NOMO-1 (cell line): ENCODE data around the gene PGM1.
A peak's percentile ranks its signal among the peaks of the same experiment; 100 is the strongest.

Experiments used
- DNase-seq, 2 experiments: peaks; one replicate each; lab custom pipeline; 2025; ENCODE audit not compliant: unreplicated experiment in 2 of 2; lab: John Stamatoyannopoulos, UW

PGM1 gene

DNA sequence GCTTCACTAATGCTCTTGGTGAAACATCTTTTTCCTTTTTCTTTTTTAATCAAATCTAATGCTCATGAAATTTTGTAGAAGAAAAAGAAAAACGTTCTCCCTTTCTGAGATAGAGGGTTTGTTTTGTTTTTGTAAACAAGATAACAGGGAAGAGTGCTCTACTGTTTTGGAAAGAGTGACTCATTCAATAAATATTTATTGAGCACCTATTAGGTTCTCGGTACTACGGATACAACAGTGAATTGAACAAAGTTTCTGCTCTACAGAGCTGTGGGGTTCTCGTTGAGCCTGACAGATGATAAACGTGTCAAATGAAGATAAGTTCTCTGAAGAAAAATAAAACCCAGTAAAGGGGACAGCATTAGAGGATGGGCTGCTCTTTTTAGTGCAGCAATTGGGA, 7.0 kb downstream of the PGM1 start:
- no peak for DNase-seq

DNA sequence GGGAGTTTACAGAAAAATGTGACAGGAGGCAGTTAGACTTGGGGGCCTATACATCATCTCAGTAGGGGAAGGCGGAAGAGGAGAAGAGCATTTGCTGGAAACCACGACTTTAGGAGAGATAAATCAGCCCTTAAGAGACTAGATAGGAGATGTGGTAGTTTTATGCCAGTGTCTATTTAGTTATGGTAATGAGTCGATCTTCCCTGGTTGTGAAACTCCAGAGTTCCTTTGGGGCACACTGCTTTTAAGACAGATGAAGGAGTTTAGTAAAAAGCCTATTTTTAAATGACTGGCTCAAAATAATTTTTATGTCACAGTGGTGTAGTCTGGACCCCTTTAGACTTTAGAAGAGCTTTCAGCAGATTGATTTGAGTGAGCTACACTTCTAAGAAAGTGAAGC, 7.8 kb downstream of the PGM1 start:
- no peak for DNase-seq

- DNase-seq: no peak
Observed at GRCh38 chr1:63601463-63601862, 8.3 kb downstream of the PGM1 start.

DNA sequence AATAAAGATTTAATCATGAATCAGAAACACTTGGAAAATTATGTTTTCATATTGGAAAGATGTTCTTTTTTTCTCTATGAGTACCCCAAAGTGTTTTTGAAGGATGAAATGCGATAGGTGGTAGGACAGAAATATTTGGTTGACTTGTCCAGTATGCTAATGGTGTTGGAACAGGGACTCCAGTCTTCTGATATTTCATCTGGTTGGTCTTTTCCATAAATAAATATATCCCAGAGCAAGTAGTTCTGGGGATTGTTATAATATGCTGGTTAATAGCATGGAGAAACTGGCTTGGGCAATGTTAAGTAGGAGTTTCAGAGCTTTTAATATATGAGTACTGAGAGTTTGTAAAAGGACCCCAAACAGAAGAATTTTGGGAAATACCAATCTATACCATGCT, 8.7 kb downstream of the PGM1 start:
- no peak for DNase-seq

DNA sequence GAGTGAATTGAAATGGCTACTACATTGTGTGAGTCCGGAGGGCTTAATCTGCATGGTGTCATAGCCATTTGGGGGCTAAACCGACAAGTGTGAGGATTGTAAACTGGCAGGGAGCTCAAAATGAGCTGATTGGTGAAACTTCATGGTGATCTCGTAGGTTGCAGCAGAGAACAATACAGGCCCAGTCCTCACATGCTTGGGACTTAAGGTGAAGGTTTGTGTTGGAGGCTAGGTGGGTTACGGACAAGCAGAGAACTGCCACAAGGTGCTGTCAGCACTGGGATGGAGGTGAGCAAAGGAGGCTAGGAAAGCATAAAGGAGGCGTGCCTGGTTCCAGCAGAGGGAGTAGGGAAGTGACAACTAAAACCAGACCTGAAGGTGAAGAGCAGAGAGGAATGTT, 9.4 kb downstream of the PGM1 start:
- no peak for DNase-seq

GRCh38 chr1:63603810-63604209, 10.6 kb downstream of the PGM1 start:
- DNase-seq: no peak

DNA sequence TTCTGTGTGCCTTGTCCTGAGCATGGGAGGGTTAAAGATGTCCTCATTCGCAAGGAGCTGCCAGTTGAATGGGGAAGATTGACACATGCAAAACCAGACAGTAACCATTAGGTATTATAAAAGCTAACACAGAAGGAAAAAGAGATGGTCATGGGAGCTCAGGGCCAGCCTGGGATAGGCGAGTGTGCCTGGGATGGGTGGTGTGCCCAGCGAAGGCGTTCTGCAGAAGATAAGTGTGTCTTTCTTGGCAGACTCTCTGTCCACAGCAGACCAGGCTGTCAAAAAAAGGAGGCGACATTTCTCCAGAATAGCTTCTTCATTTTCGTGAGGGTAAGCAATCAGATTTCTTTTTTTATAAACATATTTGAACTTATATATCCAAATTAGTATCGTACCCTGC, 14.1 kb downstream of the PGM1 start:
- no peak for DNase-seq

DNA sequence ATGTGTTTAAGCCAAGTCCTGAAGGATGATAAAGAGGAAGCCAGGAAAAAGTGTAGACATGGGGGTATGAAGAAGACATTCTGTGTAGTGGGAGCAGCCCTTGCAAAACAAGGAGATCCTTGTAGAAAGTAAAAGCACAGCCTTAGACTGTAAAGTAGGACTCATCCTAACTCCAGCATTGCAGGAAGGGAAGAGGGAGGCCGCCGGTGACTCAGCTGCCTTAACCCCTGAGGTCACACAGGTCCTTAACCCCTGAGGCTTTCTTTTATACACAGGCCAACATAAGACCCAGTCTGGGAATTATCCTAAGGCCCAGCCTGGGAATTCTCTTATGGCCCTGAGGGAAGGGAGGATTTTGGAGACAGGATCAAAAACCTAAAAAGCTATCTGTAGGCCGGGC, 18.0 kb downstream of the PGM1 start:
- no peak for DNase-seq

DNA sequence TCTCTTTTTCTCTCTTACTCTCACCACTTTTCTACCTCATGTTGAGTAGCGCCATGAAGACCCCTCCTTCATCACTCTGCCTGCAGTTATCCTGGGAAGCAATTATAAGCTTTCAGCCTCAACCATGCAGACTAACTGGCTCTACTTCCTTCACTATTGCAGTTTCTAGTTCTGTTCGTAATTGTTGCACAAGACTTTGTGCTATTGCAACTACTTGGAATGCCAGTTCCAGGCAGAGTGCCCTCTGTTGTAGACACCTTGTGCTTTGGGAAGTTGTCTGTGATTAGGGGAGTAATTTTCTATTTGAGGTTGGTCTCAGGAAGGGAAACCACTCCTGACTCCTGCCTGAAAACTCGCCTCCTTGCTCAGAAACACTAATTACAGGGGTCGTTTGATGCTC, 19.4 kb downstream of the PGM1 start:
- DNase-seq: peak in 1 of 2 experiments; percentile 8

DNA sequence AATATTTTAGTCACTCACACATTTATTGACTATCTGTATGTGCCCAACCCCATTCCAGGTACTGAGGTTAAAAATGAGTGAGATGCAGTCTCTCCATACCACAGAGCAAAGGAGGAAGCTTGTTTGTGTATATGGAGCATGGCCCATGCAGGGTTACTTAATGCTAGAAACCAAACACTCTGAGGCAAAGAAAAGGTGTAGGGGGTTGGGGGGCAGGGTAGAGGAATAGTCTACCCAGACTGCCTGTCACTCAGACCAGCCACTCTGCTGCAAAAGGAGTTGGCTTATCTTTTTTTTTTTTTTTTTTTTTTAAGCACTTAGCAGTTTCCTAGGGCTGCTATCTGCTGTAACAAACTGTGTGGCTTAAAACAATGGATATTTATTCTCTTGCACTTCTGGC, 19.8 kb downstream of the PGM1 start:
- no peak for DNase-seq

DNA sequence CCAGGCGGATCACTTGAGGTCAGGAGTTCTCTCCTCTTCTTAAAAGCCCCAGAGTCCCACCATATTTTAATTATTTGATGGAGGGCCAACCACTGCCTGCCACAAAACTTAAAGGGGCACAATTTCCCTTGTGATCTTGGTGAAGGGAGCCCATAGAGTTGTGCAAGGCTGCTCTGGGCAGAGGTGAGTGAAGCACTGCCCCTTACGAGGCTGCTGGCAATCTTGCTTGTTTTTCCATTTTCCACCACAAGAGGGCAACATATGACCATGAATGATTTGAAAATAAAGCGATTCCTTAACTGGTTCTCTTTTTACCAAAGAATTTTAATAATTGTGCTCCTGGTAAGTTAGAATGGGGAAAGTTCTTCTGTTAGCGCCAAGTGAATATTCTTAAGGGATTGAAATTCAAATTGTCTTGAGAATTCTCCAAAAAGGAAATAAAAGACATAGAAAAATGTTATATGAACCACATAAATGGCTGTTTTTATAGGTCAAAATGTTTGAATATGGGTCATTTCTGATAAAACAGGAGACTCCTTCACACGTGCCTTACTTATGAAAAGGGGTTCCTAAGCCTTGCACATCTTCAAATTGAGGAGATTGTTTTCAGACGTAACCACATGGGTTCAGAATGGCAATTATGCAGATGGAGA, 22.7 kb downstream of the PGM1 start:
- peak; percentile 36 to 48 for DNase-seq

GRCh38 chr1:63617450-63617849, 24.2 kb downstream of the PGM1 start:
- no peak for DNase-seq

DNA sequence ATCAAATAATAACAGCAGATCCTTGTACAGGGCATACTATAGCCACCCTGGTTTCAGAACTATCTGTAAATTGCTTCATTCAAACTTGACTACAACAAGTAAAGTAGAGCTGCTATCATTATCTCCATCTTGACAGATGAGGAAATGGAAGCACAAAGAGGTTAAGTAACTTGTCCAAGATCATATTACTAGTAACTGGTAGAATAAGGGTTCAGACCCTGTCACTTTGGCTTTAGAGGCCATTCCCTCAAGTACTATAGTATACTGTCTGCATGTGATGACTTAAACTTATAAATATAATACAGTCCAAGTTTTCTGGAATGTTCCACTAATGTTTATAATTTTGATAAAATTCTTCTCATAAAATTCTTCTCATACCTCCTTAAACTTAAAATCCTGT, 24.8 kb downstream of the PGM1 start:
- DNase-seq: peak in 1 of 2 experiments; percentile 9

DNA sequence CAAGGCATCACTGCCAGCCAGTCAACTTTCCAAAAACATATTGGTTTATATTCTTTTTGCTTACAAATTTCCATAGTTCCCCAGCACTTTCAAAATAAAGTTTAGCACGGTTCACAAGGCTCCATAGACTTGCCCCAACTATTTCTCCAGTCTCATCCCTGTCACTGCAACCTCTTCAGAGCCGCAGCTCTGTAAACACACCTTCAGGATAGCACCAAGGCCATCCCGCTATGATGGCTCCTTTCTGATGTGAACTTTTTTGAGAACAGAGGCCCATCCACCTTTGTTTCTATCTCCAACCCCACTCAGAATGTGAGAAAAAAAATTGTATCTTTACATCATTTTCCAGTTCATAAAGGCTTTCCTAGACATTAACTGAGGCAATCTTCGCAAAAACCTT, 26.3 kb downstream of the PGM1 start:
- DNase-seq: no peak

- no peak for DNase-seq
Observed at GRCh38 chr1:63620671-63621070, 27.5 kb downstream of the PGM1 start.

DNA sequence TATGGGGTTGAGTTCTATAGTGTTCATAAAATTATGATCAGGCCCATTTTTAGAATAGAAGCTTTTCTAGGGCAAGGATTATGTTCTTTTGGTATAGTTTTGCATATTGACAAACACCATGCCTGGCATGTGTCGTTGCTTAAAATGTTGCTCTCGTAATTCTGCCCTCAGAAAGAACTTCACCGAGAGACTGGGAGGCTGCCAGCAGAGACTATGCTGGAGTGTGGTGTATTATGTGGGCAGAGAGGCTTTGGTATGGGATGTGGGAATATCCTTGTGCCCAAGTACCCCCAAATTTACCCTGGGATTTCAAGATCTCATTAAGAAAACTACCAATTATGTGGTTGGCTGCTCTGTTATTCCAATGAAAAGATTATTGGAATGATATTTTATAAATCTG, 27.9 kb downstream of the PGM1 start:
- DNase-seq: no peak

GRCh38 chr1:63621698-63622097, 28.5 kb downstream of the PGM1 start:
- DNase-seq: no peak

DNA sequence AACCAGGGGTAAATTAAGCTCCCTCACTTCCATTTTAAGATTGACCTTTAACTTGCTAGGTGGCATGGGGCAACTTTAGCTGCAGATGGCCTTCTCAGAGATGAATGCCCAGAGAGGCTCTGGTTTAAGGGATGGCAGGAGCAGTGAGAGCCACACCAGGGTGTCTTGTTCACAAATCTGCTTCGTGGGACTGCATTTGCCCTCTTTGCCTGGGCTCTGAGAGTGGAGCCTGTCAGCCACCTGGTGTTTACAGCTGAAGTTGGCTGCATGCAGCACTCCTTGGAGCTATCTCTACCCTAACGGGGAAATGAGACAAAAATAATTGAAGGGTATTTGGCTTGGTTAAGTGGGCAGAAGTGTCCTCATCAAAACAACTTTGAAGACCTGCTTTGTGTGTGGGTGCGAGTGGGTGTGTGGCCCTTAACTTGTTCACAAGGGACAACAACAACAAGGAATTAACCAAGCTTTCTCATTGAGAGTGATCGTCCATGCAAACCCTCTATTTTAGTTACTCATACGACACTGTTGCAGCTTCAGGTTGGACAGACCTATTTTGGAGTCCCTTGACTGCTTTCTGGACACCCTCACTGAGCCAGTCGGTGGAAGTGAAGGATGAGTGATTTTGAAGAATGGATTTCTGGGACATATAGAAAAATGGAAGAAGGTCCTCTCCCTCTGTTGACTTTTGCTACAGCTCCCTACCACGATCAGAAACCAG, 29.8 kb downstream of the PGM1 start:
- DNase-seq: no peak

- DNase-seq: no peak
Observed at GRCh38 chr1:63623952-63624351, 30.7 kb downstream of the PGM1 start.

DNA sequence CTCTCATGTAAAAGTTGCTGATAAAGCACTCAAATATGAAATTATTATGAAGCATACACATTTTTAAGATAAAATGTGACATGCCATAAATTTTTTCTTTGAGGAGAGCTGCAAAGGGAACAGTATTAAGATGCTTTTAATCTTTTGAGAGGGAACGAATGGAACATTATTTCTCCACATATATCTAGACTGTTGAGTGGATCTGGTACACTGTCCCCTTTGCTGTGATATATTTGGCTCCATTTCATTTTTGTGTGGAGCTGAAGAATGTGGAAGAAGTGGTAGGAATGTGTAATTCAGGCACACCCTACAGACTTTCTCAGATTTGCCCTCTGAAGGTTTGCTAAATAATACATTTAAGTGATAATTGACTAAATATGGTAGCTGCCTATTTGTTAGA, 31.7 kb downstream of the PGM1 start:
- no peak for DNase-seq

DNA sequence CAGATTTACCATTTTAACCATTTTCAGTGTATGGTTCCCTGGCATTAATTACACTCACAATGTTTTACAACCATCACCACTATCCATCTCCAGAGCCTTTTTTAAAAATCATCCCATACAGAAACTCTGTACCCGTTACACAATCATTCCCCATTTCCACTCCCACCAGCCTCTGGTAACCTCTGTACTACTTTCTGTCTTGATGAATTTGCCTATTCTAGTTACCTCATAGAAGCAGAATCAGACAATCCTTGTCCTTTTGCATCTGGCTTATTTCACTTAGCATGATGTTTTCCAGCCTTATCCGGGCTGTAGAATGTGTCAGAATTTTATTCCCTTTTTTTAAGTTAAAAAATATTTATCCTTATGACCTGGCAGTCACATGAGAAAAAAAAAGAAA, 33.0 kb downstream of the PGM1 start:
- DNase-seq: no peak

- no peak for DNase-seq
Observed at GRCh38 chr1:63628607-63629006, 35.4 kb downstream of the PGM1 start.

DNA sequence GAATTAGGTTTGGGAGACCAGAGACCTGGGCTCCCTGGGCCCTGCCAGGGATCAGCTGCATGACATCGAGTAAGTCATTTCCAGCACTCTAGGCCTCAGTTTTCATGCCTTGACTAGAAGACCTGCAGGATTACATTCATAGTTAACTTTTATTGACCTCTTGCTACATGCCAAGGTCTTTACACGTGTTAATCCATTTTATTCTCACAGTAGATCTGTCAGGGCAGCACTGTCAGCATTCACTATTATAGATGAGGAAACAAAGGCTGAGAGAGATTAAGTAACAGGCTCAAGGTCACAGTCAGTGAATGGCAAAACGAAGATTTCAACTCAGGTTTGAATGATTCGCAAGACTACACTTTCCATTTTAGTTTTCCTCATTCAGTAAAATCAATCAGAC, 37.0 kb downstream of the PGM1 start:
- DNase-seq: no peak
